WTC11 (cell line): ENCODE data around the gene TTC36. TPM values are rescaled to one million over a fixed set of nuclear protein-coding genes. Genes with fewer than 3 reads are reported as not detected.

Experiments
- ATAC-seq: fragments of 200-7000 bp; cut with Tn5 transposase; 2 replicates; pipeline ENCODE4 v1.10.0; 2021; ENCODE audit warnings: mild to moderate bottlenecking, moderate library complexity
- CTCF ChIA-PET: fragments of 300-600 bp; sonication (Branson Sonifier 250); formaldehyde crosslinking; loops from one replicate; lab custom pipeline; 2021; ENCODE audit warnings: antibody characterized with exemption; lab: Charles Lee
- POLR2A ChIA-PET: fragments of 350-600 bp; sonication (Branson Sonifier 250); formaldehyde crosslinking; loops from one replicate; lab custom pipeline; 2021; ENCODE audit warnings: antibody characterized with exemption; lab: Charles Lee
- DNase-seq: peaks from one replicate; pipeline ENCODE4 v3.0.0; 2021; ENCODE audit warnings: low spot score
- H3K27ac Mint-ChIP-seq: 2 replicates; pipeline ENCODE4 v1.8.0; 2021; ENCODE audit warnings: mixed read lengths
- H3K27me3 Mint-ChIP-seq: 2 replicates; pipeline ENCODE4 v1.8.0; 2021; ENCODE audit warnings: low read depth, mild to moderate bottlenecking, moderate library complexity, mixed read lengths
- H3K36me3 Mint-ChIP-seq: 2 replicates; pipeline ENCODE4 v1.8.0; 2021; ENCODE audit warnings: mixed read lengths
- H3K4me1 Mint-ChIP-seq: 2 replicates; pipeline ENCODE4 v1.8.0; 2022; ENCODE audit warnings: mixed read lengths
- H3K4me3 Mint-ChIP-seq: 2 replicates; pipeline ENCODE4 v1.8.0; 2021; ENCODE audit warnings: mild to moderate bottlenecking, moderate library complexity, mixed read lengths
- H3K9me3 Mint-ChIP-seq: 2 replicates; pipeline ENCODE4 v1.8.0; 2021; ENCODE audit warnings: mixed read lengths
- IRF1 ChIP-seq: sonication (generic); formaldehyde crosslinking; IDR thresholded peaks from 2 replicates; pipeline ENCODE4 v1.8.0; 2023; ENCODE audit warnings: missing genetic modification reagents
- JAZF1 ChIP-seq: fragments of 250-450 bp; sonication (Bioruptor Pico); IDR thresholded peaks from 2 replicates; pipeline ENCODE4 v1.9.0; 2021; ENCODE audit warnings: moderate library complexity, mild to moderate bottlenecking, inconsistent platforms
- MAX ChIP-seq: sonication (generic); formaldehyde crosslinking; IDR thresholded peaks from 2 replicates; pipeline ENCODE4 v1.8.0; 2022; ENCODE audit warnings: mild to moderate bottlenecking, missing genetic modification reagents
- NR2C2 ChIP-seq: sonication (generic); formaldehyde crosslinking; IDR thresholded peaks from 2 replicates; pipeline ENCODE4 v1.8.0; 2022; ENCODE audit warnings: mild to moderate bottlenecking, missing genetic modification reagents
- NR3C1 ChIP-seq: sonication (generic); formaldehyde crosslinking; conservative IDR thresholded peaks from 2 replicates; pipeline ENCODE4 v1.8.1; 2023; ENCODE audit warnings: low read depth, mild to moderate bottlenecking, missing genetic modification reagents
- OVOL2 ChIP-seq: fragments of 250-450 bp; sonication (Bioruptor Pico); IDR thresholded peaks from 2 replicates; pipeline ENCODE4 v1.9.0; 2021; ENCODE audit warnings: mild to moderate bottlenecking, borderline replicate concordance
- ZNF219 ChIP-seq: sonication (generic); formaldehyde crosslinking; IDR thresholded peaks from 2 replicates; pipeline ENCODE4 v1.8.0; 2023; ENCODE audit warnings: missing genetic modification reagents, mild to moderate bottlenecking, borderline replicate concordance
- ZNF263 ChIP-seq: sonication (generic); formaldehyde crosslinking; IDR thresholded peaks from 2 replicates; pipeline ENCODE4 v1.8.1; 2022; ENCODE audit warnings: low read depth, mild to moderate bottlenecking, moderate library complexity, missing genetic modification reagents
- ZNF281 ChIP-seq: sonication (generic); formaldehyde crosslinking; IDR thresholded peaks from 2 replicates; pipeline ENCODE4 v1.8.0; 2023; ENCODE audit warnings: mild to moderate bottlenecking, missing genetic modification reagents
- ZNF317 ChIP-seq: sonication (generic); formaldehyde crosslinking; IDR thresholded peaks from 2 replicates; pipeline ENCODE4 v1.8.1; 2023; ENCODE audit warnings: low read depth, mild to moderate bottlenecking, moderate library complexity, missing genetic modification reagents, borderline replicate concordance
- ZNF532 ChIP-seq: fragments of 250-450 bp; sonication (Bioruptor Pico); IDR thresholded peaks from 2 replicates; pipeline ENCODE4 v1.9.0; 2021; ENCODE audit warnings: mild to moderate bottlenecking, borderline replicate concordance
- total RNA-seq: library from RNA; stranded (reverse); gene quantifications from 3 replicates; pipeline ENCODE4 v1.2.3, GENCODE V29; 2021
- TF ChIP-seq, protein P1 (sequence below): fragments of 250-450 bp; sonication (Bioruptor Pico); IDR thresholded peaks from 2 replicates; pipeline ENCODE4 v2.1.2; 2022; ENCODE audit warnings: mild to moderate bottlenecking, moderate library complexity
- TF ChIP-seq, protein P2 (sequence below): sonication (generic); formaldehyde crosslinking; IDR thresholded peaks from 2 replicates; pipeline ENCODE4 v1.8.1; 2022; ENCODE audit warnings: mild to moderate bottlenecking, missing genetic modification reagents, moderate library complexity, borderline replicate concordance
- TF ChIP-seq, protein P3 (sequence below): sonication (generic); formaldehyde crosslinking; IDR thresholded peaks from 2 replicates; pipeline ENCODE4 v1.8.1; 2022; ENCODE audit warnings: low read depth, mild to moderate bottlenecking, moderate library complexity, missing genetic modification reagents, borderline replicate concordance
- TF ChIP-seq, protein P4 (sequence below): sonication (generic); formaldehyde crosslinking; IDR thresholded peaks from 2 replicates; pipeline ENCODE4 v1.8.1; 2022; ENCODE audit warnings: low read depth, missing genetic modification reagents, borderline replicate concordance

TTC36 gene
- total RNA-seq, 1 experiment from 2014 or later = 0.70 TPM

DNA sequence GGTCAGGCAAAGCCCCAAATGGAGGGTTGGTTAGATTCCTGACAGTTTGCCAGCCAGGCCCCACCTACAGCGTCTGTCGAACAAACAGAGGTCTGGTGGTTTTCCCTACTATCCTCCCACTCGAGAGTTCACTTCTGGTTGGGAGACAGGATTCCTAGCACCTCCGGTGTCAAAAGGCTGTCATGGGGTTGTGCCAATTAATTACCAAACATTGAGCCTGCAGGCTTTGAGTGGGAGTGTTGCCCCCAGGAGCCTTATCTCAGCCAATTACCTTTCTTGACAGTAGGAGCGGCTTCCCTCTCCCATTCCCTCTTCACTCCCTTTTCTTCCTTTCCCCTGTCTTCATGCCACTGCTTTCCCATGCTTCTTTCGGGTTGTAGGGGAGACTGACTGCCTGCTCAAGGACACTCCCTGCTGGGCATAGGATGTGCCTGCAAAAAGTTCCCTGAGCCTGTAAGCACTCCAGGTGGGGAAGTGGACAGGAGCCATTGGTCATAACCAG is 4.7 kb upstream of the TTC36 start:
- H3K27me3 Mint-ChIP-seq = no peaks in the 10 kb centered on the region
- peak; percentile 51 for DNase-seq
- CTCF ChIA-PET = no interaction called here

DNA sequence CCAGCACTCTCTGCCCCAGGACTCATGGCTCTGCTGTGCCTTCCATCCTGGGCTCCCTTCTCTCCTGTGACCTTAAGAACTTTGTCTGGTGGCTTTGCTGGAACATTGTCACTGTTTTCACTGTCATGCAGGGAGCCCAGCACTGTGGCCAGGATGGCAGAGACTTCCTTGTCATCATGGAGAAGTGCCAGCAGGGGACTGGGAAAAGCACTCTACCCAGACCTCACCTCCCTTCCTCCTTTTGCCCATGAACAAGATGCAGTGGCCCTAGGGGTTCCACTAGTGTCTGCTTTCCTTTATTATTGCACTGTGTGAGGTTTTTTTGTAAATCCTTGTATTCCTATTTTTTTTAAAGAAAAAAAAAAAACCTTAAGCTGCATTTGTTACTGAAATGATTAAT is 2.9 kb upstream of the TTC36 start:
- Mint-ChIP-seq H3K27me3 (no peaks in the 10 kb centered on the region; the same call in 1 of the 2 replicates), H3K36me3 (peaks cover 42% of the 10 kb centered on the region), H3K27ac (no peak overlapping the region), H3K4me3 (no peak overlapping the region), H3K4me1 (peaks cover 19% of the 10 kb centered on the region), H3K9me3 (no peaks in the 10 kb centered on the region)
- DNase-seq (no peak), ATAC-seq (no peak)
- ChIA-PET CTCF (no interaction called here), POLR2A (no interaction called here)
- TF ChIP-seq JAZF1 (CRISPR knock-in tag) (no peak), MAX (CRISPR knock-in tag) (no peak), ZNF263 (no peak), ZNF317 (no peak), ZNF532 (CRISPR knock-in tag) (no peak)
- TF ChIP-seq, protein P1, sequence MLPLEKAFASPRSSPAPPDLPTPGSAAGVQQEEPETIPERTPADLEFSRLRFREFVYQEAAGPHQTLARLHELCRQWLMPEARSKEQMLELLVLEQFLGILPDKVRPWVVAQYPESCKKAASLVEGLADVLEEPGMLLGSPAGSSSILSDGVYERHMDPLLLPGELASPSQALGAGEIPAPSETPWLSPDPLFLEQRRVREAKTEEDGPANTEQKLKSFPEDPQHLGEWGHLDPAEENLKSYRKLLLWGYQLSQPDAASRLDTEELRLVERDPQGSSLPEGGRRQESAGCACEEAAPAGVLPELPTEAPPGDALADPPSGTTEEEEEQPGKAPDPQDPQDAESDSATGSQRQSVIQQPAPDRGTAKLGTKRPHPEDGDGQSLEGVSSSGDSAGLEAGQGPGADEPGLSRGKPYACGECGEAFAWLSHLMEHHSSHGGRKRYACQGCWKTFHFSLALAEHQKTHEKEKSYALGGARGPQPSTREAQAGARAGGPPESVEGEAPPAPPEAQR = no peak

More for the DNA sequence above, 4.7 kb upstream of the TTC36 start:
- Mint-ChIP-seq H3K4me3 (no peak overlapping the region), H3K4me1 (peaks cover 13% of the 10 kb centered on the region), H3K27ac (0 out of 2 replicates have a peak overlapping the region, but pooled peaks have one; percentile 77), H3K9me3 (no peaks in the 10 kb centered on the region), H3K36me3 (peaks cover 46% of the 10 kb centered on the region)
- peak; percentile 81 for ATAC-seq
- POLR2A ChIA-PET = no interaction called here
- TF ChIP-seq NR3C1 (no peak), ZNF219 (CRISPR knock-in tag) (no peak), ZNF281 (CRISPR knock-in tag) (no peak), NR2C2 (CRISPR knock-in tag) (no peak), ZNF317 (no peak), IRF1 (no peak), OVOL2 (CRISPR knock-in tag) (no peak)
- TF ChIP-seq, protein P2, sequence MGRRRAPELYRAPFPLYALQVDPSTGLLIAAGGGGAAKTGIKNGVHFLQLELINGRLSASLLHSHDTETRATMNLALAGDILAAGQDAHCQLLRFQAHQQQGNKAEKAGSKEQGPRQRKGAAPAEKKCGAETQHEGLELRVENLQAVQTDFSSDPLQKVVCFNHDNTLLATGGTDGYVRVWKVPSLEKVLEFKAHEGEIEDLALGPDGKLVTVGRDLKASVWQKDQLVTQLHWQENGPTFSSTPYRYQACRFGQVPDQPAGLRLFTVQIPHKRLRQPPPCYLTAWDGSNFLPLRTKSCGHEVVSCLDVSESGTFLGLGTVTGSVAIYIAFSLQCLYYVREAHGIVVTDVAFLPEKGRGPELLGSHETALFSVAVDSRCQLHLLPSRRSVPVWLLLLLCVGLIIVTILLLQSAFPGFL (CRISPR knock-in tag) = no peak
- TF ChIP-seq, protein P3, sequence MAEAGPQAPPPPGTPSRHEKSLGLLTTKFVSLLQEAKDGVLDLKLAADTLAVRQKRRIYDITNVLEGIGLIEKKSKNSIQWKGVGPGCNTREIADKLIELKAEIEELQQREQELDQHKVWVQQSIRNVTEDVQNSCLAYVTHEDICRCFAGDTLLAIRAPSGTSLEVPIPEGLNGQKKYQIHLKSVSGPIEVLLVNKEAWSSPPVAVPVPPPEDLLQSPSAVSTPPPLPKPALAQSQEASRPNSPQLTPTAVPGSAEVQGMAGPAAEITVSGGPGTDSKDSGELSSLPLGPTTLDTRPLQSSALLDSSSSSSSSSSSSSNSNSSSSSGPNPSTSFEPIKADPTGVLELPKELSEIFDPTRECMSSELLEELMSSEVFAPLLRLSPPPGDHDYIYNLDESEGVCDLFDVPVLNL (CRISPR knock-in tag) = no peak
- TF ChIP-seq, protein P4, sequence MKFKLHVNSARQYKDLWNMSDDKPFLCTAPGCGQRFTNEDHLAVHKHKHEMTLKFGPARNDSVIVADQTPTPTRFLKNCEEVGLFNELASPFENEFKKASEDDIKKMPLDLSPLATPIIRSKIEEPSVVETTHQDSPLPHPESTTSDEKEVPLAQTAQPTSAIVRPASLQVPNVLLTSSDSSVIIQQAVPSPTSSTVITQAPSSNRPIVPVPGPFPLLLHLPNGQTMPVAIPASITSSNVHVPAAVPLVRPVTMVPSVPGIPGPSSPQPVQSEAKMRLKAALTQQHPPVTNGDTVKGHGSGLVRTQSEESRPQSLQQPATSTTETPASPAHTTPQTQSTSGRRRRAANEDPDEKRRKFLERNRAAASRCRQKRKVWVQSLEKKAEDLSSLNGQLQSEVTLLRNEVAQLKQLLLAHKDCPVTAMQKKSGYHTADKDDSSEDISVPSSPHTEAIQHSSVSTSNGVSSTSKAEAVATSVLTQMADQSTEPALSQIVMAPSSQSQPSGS (CRISPR knock-in tag) = no peak
